GM21737 (cell line): ENCODE measurements around the gene SH3PXD2A.

Experiments used
- ATAC-seq: cut with Tn5 transposase; IDR thresholded peaks from one replicate; pipeline ENCODE4 v1.9.1; 2021; ENCODE audit warnings: mild to moderate bottlenecking, moderate library complexity; ENCODE audit not compliant: unreplicated experiment

The SH3PXD2A gene

GRCh38 chr10:103592186-103593021 is 263.0 kb downstream of the SH3PXD2A start:
- no peak for ATAC-seq

DNA sequence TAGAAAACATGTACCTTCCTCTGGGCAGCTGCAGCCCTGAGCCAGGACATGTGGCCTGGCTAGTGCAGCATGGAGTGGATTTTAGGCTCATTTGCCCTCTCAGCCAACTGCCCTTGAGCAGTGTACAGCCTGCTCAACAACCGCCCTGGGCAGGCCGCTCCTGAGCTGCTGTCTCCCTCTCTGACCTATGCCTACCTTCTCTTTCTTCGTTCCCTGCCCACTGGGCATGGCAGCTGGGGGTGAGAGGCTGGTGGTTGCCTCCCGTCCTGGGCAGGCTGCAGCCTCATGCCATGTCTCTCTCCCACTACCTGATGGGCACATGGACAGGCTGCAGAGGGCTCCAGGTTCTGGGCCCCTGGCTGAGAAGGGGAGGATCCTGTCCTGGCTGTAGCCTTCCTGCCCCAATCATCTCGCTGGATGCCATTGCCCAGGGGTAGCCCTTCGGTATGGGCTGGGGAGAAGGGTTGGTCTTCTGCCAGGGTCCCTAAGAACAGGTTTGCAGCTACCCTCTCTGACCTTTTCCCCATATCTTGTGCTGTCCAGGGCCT is 264.6 kb downstream of the SH3PXD2A start:
- ATAC-seq: no peak

GRCh38 chr10:103590060-103590459 is 265.3 kb downstream of the SH3PXD2A start:
- ATAC-seq: no peak

DNA sequence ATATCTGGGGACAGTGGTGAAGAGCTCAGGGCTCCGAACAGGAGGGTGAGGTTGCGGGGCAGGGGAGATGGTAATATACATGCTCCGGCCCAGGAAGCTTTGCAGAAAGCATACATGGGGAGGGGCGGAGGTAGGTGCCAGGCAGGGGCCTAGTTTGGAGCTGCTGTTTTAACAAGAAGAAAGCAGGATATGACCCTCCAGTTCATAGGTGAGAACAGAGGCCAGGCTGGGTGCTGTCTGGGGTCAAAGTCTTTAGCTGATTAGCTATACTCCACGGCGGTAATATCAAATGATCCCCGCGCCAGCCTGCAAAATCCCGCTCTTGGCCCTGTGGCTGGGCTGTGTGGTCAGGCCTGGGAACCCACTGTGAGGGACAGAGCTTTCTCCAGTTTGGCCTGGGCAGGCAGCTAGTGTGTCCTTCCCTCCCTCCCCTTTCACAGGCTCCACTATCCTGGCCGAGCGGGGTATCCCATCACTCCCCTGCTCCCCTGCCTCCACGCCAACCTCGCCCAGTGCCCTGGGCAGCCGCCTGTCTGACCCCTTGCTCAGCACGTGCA is 266.2 kb downstream of the SH3PXD2A start:
- no peak for ATAC-seq

GRCh38 chr10:103587073-103587472 is 268.3 kb downstream of the SH3PXD2A start:
- ATAC-seq: no peak

DNA sequence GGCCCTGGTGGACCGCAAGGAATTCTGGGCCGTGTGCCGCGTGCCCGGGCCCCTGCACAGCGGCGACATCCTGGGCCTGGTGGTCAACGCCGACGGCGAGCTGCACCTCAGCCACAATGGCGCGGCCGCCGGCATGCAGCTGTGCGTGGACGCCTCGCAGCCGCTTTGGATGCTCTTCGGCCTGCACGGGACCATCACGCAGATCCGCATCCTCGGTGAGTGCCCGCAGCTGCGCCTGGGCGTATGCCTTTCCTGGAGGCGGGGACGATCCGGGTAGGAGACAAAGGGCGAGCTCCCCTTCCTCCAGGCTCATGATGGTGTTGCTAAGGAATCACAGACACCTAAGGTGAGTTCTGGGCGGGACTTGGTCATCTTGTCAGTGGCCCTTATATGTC is 270.4 kb downstream of the SH3PXD2A start:
- ATAC-seq: no peak

- no peak for ATAC-seq
Observed at GRCh38 chr10:103584216-103585010, 271.0 kb downstream of the SH3PXD2A start.

DNA sequence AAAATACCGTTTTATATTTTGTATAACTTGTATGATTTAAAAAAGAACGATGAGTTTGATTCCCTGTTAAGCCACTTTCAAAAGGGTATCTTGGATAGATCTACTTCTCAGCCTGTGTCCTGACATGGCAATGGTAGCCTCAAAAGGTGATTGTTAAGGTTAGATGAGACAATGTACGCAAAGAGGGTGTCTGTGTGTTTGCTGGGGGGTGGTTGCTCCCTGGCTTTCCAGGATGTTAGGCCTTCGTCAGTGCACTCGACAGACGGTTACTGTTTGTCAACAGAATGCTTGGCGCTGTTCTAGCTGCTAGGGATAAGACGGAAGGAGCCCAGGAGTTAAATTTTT is 271.5 kb downstream of the SH3PXD2A start:
- no peak for ATAC-seq

DNA sequence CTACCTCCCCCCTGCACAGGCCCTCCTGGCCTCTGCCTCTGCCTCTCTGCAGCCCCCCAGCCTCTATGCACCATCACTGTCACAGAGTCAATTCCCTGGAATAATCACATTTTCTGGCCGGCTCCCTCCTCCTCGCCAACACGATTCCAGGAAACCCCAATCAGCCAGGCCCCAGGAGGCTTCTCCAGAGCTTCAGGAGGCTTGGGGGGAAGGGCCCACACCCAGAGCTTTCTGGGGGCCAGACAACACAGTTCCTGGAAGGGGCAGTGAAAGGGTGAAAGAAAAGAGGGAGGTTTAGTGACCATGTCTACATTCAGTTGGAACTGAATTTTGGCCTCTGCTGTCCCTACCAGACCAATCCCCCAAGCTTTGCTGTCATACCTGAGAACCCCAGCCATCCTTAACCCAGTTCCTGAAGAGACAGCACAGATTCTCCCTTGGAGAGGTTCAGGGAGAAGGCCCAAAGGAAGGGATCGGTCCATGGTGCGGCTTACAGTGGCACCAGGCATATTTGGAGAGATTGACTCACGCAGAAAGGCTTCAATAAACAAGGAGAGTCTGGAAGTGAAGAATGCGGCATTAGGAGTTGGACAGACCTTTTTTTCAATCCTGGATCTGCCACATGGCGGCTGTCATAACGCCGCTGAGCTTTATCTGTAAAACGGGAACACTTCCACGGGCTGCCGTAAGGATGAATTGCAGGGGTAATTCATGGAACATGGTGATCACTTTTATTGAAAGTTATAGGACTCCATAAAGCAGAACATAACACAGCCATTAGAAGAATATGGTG is 272.8 kb downstream of the SH3PXD2A start:
- ATAC-seq: no peak

DNA sequence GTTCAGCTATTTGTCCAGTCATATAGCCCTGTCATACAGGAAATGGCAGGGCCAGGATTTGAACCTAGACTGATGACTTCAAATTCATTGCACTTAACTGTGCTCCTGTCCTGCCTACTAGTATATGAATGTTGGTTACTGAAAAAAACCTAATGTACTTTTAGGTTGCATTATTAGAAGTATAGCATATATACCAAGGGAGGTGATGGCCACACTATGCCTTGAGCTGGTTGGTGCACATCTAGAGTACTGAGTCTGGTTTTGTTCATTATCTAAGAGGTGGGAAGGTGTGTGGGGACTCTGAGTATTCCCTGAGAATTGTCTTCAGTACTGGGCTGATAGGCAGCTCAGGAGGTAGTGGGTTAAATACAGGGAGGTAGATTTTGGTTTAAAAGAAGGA is 273.9 kb downstream of the SH3PXD2A start:
- no peak for ATAC-seq

GRCh38 chr10:103580430-103580829 is 274.9 kb downstream of the SH3PXD2A start:
- no peak for ATAC-seq

GRCh38 chr10:103580011-103580410 is 275.4 kb downstream of the SH3PXD2A start:
- no peak for ATAC-seq

- ATAC-seq: peak; percentile 66
Observed at GRCh38 chr10:103578782-103579382, 276.5 kb downstream of the SH3PXD2A start.

DNA sequence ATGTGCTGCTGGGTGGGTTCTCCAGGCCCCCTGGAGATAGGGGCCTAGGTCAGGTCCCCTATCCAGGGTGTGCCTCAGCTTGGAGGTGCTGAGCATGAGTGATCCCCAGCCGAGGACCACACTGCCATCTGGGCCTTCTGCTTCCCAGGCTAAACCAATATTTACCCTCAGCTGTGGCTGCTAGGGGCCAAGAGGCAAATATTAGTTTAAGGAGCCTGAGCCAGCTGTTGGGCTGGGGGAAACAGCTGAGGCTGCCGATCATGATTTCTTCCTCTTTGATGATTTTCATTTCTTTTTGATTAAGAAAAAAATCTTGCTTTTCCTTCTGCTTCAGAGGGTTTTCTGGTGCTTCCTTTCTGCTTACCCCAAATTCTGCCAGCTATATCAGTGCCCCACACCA is 278.5 kb downstream of the SH3PXD2A start:
- no peak for ATAC-seq

GRCh38 chr10:103576076-103576471 is 279.3 kb downstream of the SH3PXD2A start:
- no peak for ATAC-seq

GRCh38 chr10:103575416-103576075 is 279.8 kb downstream of the SH3PXD2A start:
- no peak for ATAC-seq

GRCh38 chr10:103574097-103575061 is 281.0 kb downstream of the SH3PXD2A start:
- no peak for ATAC-seq

GRCh38 chr10:103573205-103573487 is 282.2 kb downstream of the SH3PXD2A start:
- ATAC-seq: no peak
